Stimulated activated CD4-positive, alpha-beta T cell treated with anti-CD3 and anti-CD28 coated beads, Interleukin-1b, Interleukin-23, amount 100 ng/mL, for 1 hour (primary cell): ENCODE measurements around the gene SYNE3.
A peak's percentile ranks its signal among the peaks of the same experiment; 100 is the strongest.

Source experiments
- DNase-seq, 2 donors: peaks; one replicate each; pipeline ENCODE4 v3.0.0-alpha.2; 2020; ENCODE audit warnings: low read depth in 2 of 2

SYNE3 gene

GRCh38 chr14:95541346-95541745 is 24.9 kb upstream of the SYNE3 start:
- DNase-seq = no peak

DNA sequence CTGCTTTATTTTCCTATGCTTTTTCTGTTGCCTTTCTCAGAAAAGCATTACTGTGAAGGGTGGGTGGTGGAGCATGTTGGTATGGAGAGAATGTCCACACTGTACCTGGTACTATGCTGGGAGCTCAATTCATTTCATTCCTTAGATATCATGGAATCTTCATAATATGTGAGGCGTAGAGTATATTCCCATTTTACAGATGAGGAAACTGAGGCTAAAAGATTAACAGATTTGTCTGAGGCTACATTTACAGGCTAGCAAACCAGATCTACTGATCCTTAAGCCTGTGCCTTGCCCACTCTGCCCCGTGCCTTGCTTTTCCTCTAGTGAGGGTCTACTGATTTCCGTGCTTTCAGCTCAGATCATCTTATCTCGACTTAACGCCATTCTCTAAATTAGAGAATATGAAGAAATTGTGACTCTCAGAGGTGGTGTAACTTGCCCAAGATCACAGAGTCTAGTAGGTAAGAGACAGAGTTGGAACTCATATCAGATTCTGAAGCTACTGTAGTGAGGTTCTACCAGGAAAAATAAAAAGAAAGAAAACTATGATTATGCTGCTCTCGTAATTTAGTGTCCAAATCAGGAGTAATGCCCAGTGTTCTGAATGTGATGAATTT is 23.9 kb upstream of the SYNE3 start:
- DNase-seq = no peak

DNA sequence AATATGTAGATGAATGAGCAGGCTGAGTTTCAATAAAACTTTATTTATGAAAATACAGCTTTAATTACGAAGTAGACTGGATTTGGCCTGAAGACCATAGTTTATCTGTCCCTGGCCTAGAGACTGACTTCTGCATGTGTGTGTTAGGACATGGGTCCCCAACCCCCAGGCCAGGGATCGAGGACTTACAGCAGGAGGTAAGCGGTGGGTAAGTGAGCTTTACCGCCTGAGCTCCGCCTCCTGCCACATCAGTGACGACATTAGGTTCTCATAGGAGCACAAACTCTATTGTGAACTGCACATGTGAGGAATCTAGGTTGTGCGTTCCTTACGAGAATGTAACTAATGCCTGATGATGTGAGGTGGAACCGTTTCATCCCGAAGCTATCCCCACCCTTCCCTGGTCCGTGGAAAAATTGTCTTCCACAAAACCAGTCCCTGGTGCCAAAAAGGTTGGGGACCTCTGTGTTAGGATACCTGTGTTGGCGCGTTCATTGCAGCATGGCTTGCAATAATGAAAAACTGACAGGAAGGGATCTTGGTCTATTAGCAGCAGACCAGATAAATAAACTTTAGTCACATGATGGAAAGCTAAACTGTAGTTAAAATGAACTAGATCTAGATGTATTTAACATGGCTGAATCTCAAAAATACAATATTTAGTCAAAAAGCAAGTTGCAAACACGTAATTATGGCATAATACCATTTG is 22.5 kb upstream of the SYNE3 start:
- no peak for DNase-seq

DNA sequence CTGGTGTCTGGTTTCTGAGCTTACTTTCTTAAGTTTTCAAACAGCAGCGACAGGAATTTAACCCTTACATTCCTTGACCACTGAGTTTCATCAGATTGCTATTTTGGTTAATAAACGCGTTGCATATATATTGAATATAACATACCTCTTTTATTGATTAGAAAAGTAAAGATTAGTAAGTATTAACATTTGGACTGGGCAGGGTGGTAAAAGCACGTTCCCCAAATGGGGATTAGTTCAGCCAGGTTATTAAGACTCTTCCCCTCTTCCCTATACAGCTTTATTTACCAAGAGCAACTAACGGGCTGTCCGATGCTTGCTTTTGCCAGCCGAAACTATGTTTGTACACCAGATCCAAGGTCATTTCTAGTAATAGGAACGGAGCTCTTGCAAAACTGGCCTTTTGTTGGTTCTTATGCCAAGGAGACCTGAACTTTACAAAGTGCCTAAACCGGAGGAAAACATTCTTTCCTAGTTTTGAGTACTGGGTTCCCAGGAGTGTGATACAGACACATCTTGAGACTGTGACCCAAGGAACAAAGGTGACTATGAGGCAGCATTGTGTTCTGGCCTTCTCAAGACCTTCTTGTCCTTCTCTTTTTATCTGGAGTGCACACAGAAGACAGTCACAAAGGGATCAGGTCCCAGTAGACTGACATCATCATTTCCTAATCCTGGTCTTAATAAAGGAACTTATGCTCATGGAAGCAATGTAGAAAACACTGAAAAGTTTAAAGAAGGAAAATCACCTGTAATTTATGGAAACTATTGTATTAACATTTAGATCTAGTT is 21.0 kb upstream of the SYNE3 start:
- no peak for DNase-seq

DNA sequence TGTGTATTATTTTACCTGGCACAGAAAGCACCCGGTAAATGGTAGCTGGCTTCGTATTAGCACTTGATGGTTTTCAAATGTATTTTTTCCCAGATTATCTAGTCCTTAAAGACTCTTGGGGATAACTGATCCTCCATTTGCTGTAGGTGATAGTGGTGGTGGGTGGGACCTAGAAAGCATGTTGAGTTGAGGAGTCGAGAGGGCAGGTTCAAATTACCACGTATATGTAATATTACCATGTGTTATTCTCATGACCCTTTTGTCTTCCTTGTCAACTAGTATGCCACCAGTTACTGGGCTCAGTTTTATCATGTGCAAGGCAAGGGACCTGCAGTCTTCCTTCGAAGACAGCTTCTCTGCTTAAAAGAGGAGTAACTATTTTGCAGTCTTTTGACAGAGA is 20.2 kb upstream of the SYNE3 start:
- no peak for DNase-seq

- no peak for DNase-seq
These were observed 19.7 kb upstream of the SYNE3 start for GRCh38 chr14:95536036-95536593.

GRCh38 chr14:95535226-95536021 is 19.0 kb upstream of the SYNE3 start:
- DNase-seq = no peak

GRCh38 chr14:95534299-95535225 is 18.1 kb upstream of the SYNE3 start, which contains the start of gene GLRX5:
GLRX5 (plus strand) TSS chr14:95535050; CDS start chr14:95535090, 40 bp downstream.
- peak; percentile 90 to 96 for DNase-seq

DNA sequence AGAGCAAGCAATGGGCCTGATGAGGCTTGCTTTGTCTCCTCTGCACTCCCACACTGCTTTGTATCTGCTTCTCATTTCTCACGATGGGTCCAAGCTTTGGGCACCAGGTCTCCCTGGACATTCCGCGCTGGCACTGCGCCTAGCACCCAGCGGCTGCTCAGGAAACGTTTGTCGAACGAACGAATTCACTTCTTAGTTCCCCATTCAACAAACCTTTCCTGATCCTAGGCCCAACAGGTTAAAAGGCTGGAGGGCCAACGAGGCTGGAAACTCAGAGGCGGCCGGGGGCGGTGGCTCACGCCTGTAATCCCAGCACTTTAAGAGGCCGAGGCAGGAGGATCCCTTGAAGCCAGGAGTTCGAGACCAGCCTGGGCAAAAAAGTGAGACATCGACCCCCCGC is 17.4 kb upstream of the SYNE3 start:
- no peak for DNase-seq

- DNase-seq = no peak
These were observed 17.0 kb upstream of the SYNE3 start for GRCh38 chr14:95533391-95533821.

DNA sequence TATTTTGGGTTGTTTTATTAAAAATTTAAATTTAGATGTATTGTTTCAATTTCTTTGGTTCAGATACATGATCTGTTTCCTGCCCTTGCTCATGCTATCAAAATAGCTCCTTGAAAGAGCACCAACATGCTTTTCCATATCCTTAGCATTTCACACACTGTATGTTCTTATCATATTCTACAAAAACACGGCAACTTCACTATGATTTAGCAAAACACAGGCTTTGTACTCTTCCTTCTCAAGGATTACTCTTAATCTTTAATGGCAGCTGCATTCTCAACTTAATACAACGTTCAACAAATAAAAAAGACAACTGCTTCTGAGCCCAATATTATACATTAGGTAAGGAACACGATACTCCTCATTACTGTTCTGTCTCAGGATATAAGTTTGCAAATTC is 15.5 kb upstream of the SYNE3 start:
- DNase-seq = no peak

DNA sequence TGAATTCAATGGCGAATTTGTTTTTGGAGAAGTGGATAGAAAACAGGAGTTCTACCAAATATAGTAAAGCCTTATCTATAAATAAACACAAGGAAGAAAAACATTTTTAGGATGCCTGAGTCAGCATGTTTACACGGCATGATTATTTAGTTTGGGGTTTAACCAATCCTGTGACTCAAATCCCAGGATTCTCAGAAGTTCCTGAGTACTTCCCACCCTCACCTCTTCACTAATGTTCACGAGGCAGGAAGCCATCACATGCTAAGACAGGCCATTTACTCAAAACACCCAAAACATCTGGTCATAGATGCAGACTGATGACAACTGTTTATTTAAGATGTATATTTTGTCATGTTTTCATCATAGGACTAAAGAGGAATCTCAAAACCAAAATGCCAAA is 15.0 kb upstream of the SYNE3 start:
- DNase-seq = no peak

DNA sequence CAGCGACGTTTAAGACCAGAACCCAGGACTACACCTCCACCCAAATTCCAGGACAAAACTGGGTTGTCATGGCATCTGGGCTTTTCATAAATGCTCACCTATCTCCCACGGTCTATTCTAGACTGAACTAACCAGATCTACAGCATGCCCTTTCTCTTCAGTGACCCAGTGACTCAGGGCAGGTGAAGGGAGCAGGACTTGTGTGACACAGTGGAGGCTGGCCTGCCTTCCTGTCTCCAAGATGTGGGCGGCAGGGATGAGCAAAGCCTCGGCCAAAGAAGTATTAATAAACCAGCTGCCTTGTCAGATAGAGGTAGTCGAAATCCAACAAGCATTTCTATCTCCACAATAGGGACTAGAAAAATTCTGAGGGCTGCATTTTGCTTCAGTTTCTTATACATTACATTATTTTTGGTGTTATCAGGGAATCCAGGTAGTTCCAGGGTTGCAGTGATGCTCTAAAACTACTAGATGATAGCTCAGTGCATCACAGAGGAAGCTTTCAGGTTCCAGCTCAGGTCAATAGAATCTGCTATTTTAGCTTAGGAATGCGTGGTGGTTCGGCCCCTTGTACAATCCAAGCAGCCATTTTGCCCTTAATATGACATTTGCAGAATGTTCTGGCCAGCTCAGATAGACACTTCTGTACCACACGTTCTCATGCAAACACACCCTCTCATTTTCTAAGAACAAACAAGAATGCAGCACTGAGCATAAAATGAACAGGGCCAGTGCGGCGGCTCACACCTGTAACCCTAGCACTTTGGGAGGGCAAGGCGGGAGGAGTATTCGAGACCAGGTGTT is 14.2 kb upstream of the SYNE3 start:
- DNase-seq = no peak

DNA sequence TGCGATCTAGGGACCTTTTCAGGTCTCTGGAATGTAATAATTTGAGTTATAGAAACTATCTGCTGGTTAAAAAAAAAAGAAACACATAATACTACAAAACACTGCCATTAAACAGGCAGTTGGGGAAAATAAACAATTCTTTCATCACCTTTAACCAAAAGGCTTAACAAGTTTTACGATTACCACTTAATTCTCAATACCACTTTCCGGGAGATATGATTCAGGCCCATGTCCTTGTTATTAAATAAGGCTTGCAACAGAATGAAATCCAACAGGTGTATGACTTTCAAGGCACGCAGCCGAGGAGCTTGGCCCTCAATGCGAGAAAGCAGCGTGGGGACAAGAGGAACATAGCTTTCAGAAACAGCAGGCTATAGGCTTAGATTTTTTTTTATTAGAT is 12.8 kb upstream of the SYNE3 start:
- no peak for DNase-seq

DNA sequence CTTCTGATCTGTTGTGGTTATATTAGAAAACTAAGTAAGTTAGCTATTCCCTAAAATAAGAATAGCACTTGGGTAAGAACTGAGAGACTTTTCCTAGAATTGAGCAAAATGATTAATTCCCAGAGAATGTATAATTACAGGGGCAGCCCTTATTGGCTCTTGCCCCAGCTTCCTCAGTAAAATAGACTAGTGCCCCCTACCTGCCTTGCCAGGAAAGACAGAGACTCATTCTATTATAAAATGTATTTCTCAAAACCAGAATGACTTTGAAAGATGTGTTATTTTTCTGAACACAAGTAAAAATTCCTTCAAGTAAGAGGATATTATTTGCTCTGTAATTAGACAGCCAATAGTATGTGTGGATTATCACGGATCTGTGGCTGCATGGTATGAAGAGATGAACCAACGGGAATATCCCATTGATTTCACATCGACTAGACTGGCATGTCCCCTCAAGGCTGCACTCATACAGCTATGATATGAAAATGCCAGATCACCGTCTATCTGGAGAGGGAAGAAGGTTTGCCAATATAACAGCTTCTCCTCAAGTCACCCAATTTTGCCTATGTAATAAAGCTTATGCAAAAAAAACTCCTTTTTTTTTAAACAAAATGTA is 11.0 kb upstream of the SYNE3 start:
- no peak for DNase-seq

GRCh38 chr14:95526483-95527386 is 10.3 kb upstream of the SYNE3 start:
- DNase-seq = no peak

DNA sequence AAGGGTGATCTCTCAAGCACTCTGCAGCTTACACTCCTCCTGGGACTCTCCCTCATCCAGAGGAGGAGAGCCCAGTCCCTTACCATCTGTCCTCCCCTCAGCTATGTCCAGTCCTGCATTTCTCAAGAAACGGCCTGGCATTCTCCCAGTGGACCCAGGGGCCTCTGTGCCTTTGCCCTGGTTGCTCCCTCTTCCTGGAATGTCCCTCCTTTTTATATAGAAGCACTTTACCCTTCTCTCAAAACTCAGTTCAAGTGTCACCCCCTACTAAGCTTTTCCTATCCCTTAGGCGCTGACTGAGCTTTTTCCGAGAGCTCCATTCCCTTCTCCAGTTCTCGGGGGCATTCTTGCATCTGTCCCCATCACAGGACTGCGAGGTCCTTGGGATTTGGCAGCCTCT is 9.5 kb upstream of the SYNE3 start:
- no peak for DNase-seq
